ENCODE data around the gene AFG1L.

AFG1L gene

GRCh38 chr6:108451816-108452215 lies 157.0 kb downstream of the AFG1L start:
- Histone ChIP-seq H3K36me3 (ENCODE audit: control insufficient read depth in 2 of 2, insufficient read depth in 2 of 2, low read length in 2 of 2) (no peaks in the 10 kb centered on the region), H3K9me3 (ENCODE audit: control insufficient read depth in 2 of 2, low read length in 2 of 2) (no peaks in the 10 kb centered on the region), H3K4me1 (ENCODE audit: control insufficient read depth, insufficient read depth, low read length) (no peaks in the 10 kb centered on the region), H3K4me3 (ENCODE audit: low read length in 2 of 2) (no peak overlapping the region), H3K9ac (ENCODE audit: low read length in 2 of 2) (no peak overlapping the region), H3K27ac (ENCODE audit: low read length) (no peak overlapping the region), H3K27me3 (ENCODE audit: control insufficient read depth in 1 of 2, insufficient read depth in 2 of 2, low read length in 2 of 2) (no peaks in the 10 kb centered on the region)

DNA sequence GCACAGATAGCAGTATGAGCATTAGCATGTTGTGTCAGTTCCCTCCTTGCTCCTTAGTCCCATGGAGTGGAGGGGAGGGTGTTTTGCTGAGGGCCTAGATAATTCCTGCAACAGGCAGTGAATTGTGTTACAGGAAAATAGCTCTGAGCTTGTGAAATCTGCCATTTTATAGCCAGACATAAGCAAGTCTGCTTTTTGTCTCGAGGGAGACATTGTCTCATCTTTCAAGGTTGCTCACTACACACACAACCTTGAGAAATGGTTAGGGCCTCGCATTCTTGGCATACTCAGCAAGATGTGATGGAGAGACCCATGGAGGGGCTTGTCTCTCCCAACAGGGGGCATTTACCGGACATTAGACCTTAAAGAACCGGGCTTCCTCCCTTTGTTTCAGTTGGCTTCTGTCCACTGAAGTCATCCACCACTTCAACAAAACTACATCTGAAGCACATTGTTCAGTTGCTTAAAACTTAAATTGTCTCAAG lies 157.9 kb downstream of the AFG1L start:
- no peak overlapping the region for H3K9ac ChIP-seq (ENCODE audit: low read length in 2 of 2)
- H3K27ac ChIP-seq (ENCODE audit: low read length) = no peak overlapping the region
- no peaks in the 10 kb centered on the region for H3K9me3 ChIP-seq (ENCODE audit: control insufficient read depth in 2 of 2, low read length in 2 of 2)
- H3K4me3 ChIP-seq (ENCODE audit: low read length in 2 of 2) = no peak overlapping the region
- no peaks in the 10 kb centered on the region for H3K27me3 ChIP-seq (ENCODE audit: control insufficient read depth in 1 of 2, insufficient read depth in 2 of 2, low read length in 2 of 2)
- no peaks in the 10 kb centered on the region for H3K36me3 ChIP-seq (ENCODE audit: control insufficient read depth in 2 of 2, insufficient read depth in 2 of 2, low read length in 2 of 2)
- H3K4me1 ChIP-seq (ENCODE audit: control insufficient read depth, insufficient read depth, low read length) = no peaks in the 10 kb centered on the region

- Histone ChIP-seq H3K36me3 (ENCODE audit: control insufficient read depth in 2 of 2, insufficient read depth in 2 of 2, low read length in 2 of 2) (no peaks in the 10 kb centered on the region), H3K27me3 (ENCODE audit: control insufficient read depth in 1 of 2, insufficient read depth in 2 of 2, low read length in 2 of 2) (no peaks in the 10 kb centered on the region), H3K27ac (ENCODE audit: low read length) (no peak overlapping the region), H3K9me3 (ENCODE audit: control insufficient read depth in 2 of 2, low read length in 2 of 2) (no peaks in the 10 kb centered on the region), H3K4me3 (ENCODE audit: low read length in 2 of 2) (no peak overlapping the region), H3K4me1 (ENCODE audit: control insufficient read depth, insufficient read depth, low read length) (no peaks in the 10 kb centered on the region), H3K9ac (ENCODE audit: low read length in 2 of 2) (no peak overlapping the region)
Measured at GRCh38 chr6:108453601-108454185, 158.8 kb downstream of the AFG1L start.

DNA sequence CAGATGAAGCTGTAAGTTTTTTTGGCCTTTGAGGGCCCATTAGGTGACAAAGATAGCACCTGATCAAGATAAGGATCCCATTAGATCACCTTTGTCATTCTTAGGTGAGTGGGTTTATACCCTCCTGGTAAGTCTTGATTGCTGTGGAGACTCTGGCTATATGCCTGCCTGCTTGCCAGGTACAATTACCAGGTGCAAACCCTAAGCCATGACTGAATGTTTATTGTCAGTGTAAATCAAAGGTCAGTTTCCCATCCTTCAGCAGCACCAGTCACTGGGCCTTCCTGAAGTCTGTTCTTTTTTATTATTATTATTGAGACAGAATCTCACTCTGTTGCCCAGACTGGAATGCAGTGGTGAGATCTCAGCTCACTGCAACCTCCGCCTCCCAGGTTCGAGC lies 159.5 kb downstream of the AFG1L start:
- Histone ChIP-seq H3K36me3 (ENCODE audit: control insufficient read depth in 2 of 2, insufficient read depth in 2 of 2, low read length in 2 of 2) (no peaks in the 10 kb centered on the region), H3K4me1 (ENCODE audit: control insufficient read depth, insufficient read depth, low read length) (no peaks in the 10 kb centered on the region), H3K27ac (ENCODE audit: low read length) (no peak overlapping the region), H3K27me3 (ENCODE audit: control insufficient read depth in 1 of 2, insufficient read depth in 2 of 2, low read length in 2 of 2) (no peaks in the 10 kb centered on the region), H3K9me3 (ENCODE audit: control insufficient read depth in 2 of 2, low read length in 2 of 2) (no peaks in the 10 kb centered on the region), H3K9ac (ENCODE audit: low read length in 2 of 2) (no peak overlapping the region), H3K4me3 (ENCODE audit: low read length in 2 of 2) (no peak overlapping the region)

DNA sequence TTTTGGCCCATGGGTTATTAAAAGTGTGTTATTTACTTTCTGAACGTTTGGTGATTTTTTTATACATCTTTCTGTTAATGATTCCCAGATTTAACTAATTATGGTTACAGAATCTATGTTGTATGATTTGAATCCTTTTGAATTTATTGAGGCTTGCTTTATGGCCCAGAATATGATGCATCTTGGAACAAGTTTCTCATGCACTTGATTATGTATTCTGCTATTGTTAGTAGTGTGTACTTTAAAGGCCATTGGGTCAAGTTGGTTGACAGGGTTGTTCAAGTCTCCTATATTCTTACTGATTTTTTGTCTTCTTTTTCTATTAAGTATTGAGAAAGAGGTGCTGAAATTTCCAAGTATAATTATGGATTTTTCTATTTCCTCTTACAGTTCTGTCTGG lies 160.8 kb downstream of the AFG1L start:
- H3K9ac ChIP-seq (ENCODE audit: low read length in 2 of 2) = no peak overlapping the region
- H3K27ac ChIP-seq (ENCODE audit: low read length) = no peak overlapping the region
- H3K4me3 ChIP-seq (ENCODE audit: low read length in 2 of 2) = no peak overlapping the region
- H3K27me3 ChIP-seq (ENCODE audit: control insufficient read depth in 1 of 2, insufficient read depth in 2 of 2, low read length in 2 of 2) = no peaks in the 10 kb centered on the region
- H3K9me3 ChIP-seq (ENCODE audit: control insufficient read depth in 2 of 2, low read length in 2 of 2) = no peaks in the 10 kb centered on the region
- no peaks in the 10 kb centered on the region for H3K4me1 ChIP-seq (ENCODE audit: control insufficient read depth, insufficient read depth, low read length)
- H3K36me3 ChIP-seq (ENCODE audit: control insufficient read depth in 2 of 2, insufficient read depth in 2 of 2, low read length in 2 of 2) = no peaks in the 10 kb centered on the region

DNA sequence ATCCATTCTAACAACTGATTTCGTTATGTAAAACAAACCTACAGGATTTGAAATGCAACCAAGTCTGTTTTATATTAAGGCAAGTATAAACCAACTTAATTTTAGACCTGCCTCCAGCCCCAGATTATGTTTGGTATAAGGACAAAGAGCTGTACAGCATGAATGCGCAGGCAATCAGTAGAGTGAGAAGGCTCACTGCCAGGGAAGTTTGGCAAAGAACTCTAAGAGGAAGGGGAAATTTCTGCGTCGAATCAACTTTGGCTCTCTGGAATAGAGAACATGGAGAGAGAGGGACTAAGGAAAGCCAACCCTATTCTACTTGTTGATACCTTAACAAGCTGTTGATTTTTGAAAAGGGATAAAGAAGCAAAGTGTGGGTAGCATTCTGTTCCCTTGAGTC lies 168.9 kb downstream of the AFG1L start:
- Histone ChIP-seq H3K9me3 (ENCODE audit: control insufficient read depth in 2 of 2, low read length in 2 of 2) (no peaks in the 10 kb centered on the region), H3K36me3 (ENCODE audit: control insufficient read depth in 2 of 2, insufficient read depth in 2 of 2, low read length in 2 of 2) (no peaks in the 10 kb centered on the region), H3K27me3 (ENCODE audit: control insufficient read depth in 1 of 2, insufficient read depth in 2 of 2, low read length in 2 of 2) (no peaks in the 10 kb centered on the region), H3K9ac (ENCODE audit: low read length in 2 of 2) (no peak overlapping the region), H3K27ac (ENCODE audit: low read length) (no peak overlapping the region), H3K4me3 (ENCODE audit: low read length in 2 of 2) (no peak overlapping the region), H3K4me1 (ENCODE audit: control insufficient read depth, insufficient read depth, low read length) (peaks cover 5% of the 10 kb centered on the region)

- no peaks in the 10 kb centered on the region for H3K36me3 ChIP-seq (ENCODE audit: control insufficient read depth in 2 of 2, insufficient read depth in 2 of 2, low read length in 2 of 2)
- peaks cover 5% of the 10 kb centered on the region for H3K4me1 ChIP-seq (ENCODE audit: control insufficient read depth, insufficient read depth, low read length)
- no peak overlapping the region for H3K27ac ChIP-seq (ENCODE audit: low read length)
- no peak overlapping the region for H3K9ac ChIP-seq (ENCODE audit: low read length in 2 of 2)
- no peaks in the 10 kb centered on the region for H3K9me3 ChIP-seq (ENCODE audit: control insufficient read depth in 2 of 2, low read length in 2 of 2)
- no peak overlapping the region for H3K4me3 ChIP-seq (ENCODE audit: low read length in 2 of 2)
- no peaks in the 10 kb centered on the region for H3K27me3 ChIP-seq (ENCODE audit: control insufficient read depth in 1 of 2, insufficient read depth in 2 of 2, low read length in 2 of 2)
Measured at GRCh38 chr6:108464418-108465097, 169.7 kb downstream of the AFG1L start.

DNA sequence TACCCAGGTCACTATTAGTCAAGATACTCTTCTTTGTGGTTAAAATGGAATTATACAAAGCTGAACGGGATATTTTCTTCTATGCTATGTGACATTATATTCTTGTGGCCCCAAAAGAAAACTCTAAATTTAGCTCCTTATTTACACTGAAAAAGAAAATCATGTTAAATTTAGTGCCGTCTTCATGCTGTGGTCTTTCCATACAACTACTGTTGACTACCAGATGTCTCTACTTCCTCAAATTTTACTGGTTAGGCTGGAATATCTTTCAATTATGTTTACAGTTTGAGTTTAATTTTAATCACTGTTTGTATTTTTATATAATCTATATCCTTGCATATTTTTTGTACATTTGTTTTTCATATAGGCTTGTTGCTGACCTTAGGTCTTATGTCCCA lies 170.2 kb downstream of the AFG1L start:
- no peaks in the 10 kb centered on the region for H3K9me3 ChIP-seq (ENCODE audit: control insufficient read depth in 2 of 2, low read length in 2 of 2)
- no peak overlapping the region for H3K4me3 ChIP-seq (ENCODE audit: low read length in 2 of 2)
- H3K9ac ChIP-seq (ENCODE audit: low read length in 2 of 2) = no peak overlapping the region
- H3K36me3 ChIP-seq (ENCODE audit: control insufficient read depth in 2 of 2, insufficient read depth in 2 of 2, low read length in 2 of 2) = no peaks in the 10 kb centered on the region
- H3K27ac ChIP-seq (ENCODE audit: low read length) = no peak overlapping the region
- H3K27me3 ChIP-seq (ENCODE audit: control insufficient read depth in 1 of 2, insufficient read depth in 2 of 2, low read length in 2 of 2) = no peaks in the 10 kb centered on the region
- H3K4me1 ChIP-seq (ENCODE audit: control insufficient read depth, insufficient read depth, low read length) = peaks cover 5% of the 10 kb centered on the region

DNA sequence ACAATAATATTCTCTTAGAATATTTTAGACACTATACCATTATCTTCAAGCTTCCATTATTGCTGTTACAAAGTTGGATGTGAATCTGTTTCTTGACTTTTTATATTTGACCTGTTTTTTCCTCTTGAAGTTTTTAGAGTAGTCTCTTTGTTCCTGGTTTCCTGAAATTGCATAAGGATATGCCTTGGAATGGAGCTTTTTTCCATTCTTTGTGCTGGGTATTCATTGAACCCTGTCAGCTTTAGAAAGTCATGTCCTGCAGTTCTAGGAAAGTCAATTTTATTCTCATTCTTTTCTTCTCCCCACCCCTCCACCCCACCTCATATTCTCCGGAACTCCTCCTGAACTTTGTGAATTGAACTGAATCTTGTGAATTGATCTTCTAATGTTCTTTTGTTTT lies 173.5 kb downstream of the AFG1L start:
- Histone ChIP-seq H3K9me3 (ENCODE audit: control insufficient read depth in 2 of 2, low read length in 2 of 2) (no peaks in the 10 kb centered on the region), H3K27ac (ENCODE audit: low read length) (no peak overlapping the region), H3K27me3 (ENCODE audit: control insufficient read depth in 1 of 2, insufficient read depth in 2 of 2, low read length in 2 of 2) (no peaks in the 10 kb centered on the region), H3K9ac (ENCODE audit: low read length in 2 of 2) (no peak overlapping the region), H3K4me3 (ENCODE audit: low read length in 2 of 2) (no peak overlapping the region), H3K36me3 (ENCODE audit: control insufficient read depth in 2 of 2, insufficient read depth in 2 of 2, low read length in 2 of 2) (no peaks in the 10 kb centered on the region), H3K4me1 (ENCODE audit: control insufficient read depth, insufficient read depth, low read length) (peaks cover 5% of the 10 kb centered on the region)

DNA sequence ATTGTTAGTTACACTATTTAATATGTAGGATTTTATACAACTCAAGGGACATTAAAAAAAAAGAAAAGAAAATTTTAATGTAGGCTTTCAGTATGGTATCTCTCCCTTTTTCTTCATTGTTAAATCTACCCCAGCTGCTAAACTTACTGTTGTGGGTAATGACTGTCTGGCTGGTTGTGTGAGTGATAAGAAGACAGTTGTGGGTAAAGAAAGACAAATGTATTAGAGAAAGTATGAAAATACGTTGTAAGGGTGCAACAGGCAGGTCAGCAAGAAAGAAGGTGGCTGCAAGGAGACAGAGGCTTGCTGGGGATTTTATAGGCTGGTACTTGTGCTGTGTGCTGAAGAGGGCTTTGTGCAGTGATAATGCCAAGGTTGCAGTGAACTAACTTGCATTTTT lies 174.5 kb downstream of the AFG1L start:
- Histone ChIP-seq H3K9me3 (ENCODE audit: control insufficient read depth in 2 of 2, low read length in 2 of 2) (no peaks in the 10 kb centered on the region), H3K27ac (ENCODE audit: low read length) (no peak overlapping the region), H3K9ac (ENCODE audit: low read length in 2 of 2) (no peak overlapping the region), H3K4me3 (ENCODE audit: low read length in 2 of 2) (no peak overlapping the region), H3K36me3 (ENCODE audit: control insufficient read depth in 2 of 2, insufficient read depth in 2 of 2, low read length in 2 of 2) (no peaks in the 10 kb centered on the region), H3K27me3 (ENCODE audit: control insufficient read depth in 1 of 2, insufficient read depth in 2 of 2, low read length in 2 of 2) (no peaks in the 10 kb centered on the region), H3K4me1 (ENCODE audit: control insufficient read depth, insufficient read depth, low read length) (no peaks in the 10 kb centered on the region)

GRCh38 chr6:108473197-108473596 lies 178.3 kb downstream of the AFG1L start:
- no peaks in the 10 kb centered on the region for H3K36me3 ChIP-seq (ENCODE audit: control insufficient read depth in 2 of 2, insufficient read depth in 2 of 2, low read length in 2 of 2)
- H3K9me3 ChIP-seq (ENCODE audit: control insufficient read depth in 2 of 2, low read length in 2 of 2) = no peaks in the 10 kb centered on the region
- no peak overlapping the region for H3K4me3 ChIP-seq (ENCODE audit: low read length in 2 of 2)
- no peak overlapping the region for H3K9ac ChIP-seq (ENCODE audit: low read length in 2 of 2)
- no peaks in the 10 kb centered on the region for H3K4me1 ChIP-seq (ENCODE audit: control insufficient read depth, insufficient read depth, low read length)
- H3K27me3 ChIP-seq (ENCODE audit: control insufficient read depth in 1 of 2, insufficient read depth in 2 of 2, low read length in 2 of 2) = no peaks in the 10 kb centered on the region
- H3K27ac ChIP-seq (ENCODE audit: low read length) = no peak overlapping the region

Data from stomach smooth muscle (tissue), 2 donors.